IMR-90 (cell line): ENCODE results near the gene PSMD14. TPM values are rescaled to one million over a fixed set of nuclear protein-coding genes. Genes with fewer than 3 reads are reported as not detected.

Experiments used
- ATAC-seq: fragments of 200-7000 bp; cut with Tn5 transposase; 2 replicates; pipeline ENCODE4 v1.9.1; 2020; ENCODE audit warnings: low read depth, mild to moderate bottlenecking, moderate library complexity
- BruUV-seq: library from RNA; stranded (reverse); fragments of 400-500 nt; replicated peaks from 2 replicates; lab custom pipeline; 2021; lab: Mats Ljungman, UMichigan
- CTCF ChIA-PET: fragments of 300-600 bp; formaldehyde crosslinking; extraction: SDS; loops from one replicate; lab custom pipeline; 2021; ENCODE audit warnings: antibody characterized with exemption; lab: Yijun Ruan, JAX
- POLR2A ChIA-PET: fragments of 300-600 bp; sonication (Branson Sonifier 250); formaldehyde crosslinking; loops from one replicate; lab custom pipeline; 2022; ENCODE audit warnings: antibody characterized with exemption; ENCODE audit not compliant: unreplicated experiment; lab: Charles Lee
- DNase-seq: peaks from one replicate; pipeline ENCODE4 v3.0.0; 2013
- H2AFZ ChIP-seq: replicated peaks from 2 replicates; pipeline ENCODE3; 2013; ENCODE audit warnings: low read length, mild to moderate bottlenecking; ENCODE audit not compliant: poor library complexity
- H2AK5ac ChIP-seq: 2 replicates; pipeline ENCODE4 v1.6.1; 2013; ENCODE audit warnings: low read depth, low read length, inconsistent platforms
- H2AK9ac ChIP-seq: replicated peaks from 2 replicates; pipeline ENCODE3; 2013; ENCODE audit warnings: mild to moderate bottlenecking, low read depth, low read length, moderate library complexity; ENCODE audit not compliant: poor library complexity
- H2BK120ac ChIP-seq: 2 replicates; pipeline ENCODE4 v1.6.1; 2013; ENCODE audit warnings: low read depth, low read length, inconsistent platforms
- H2BK15ac ChIP-seq: 3 replicates; pipeline ENCODE4 v1.6.1; 2013; ENCODE audit warnings: low read depth, low read length, inconsistent platforms
- H2BK20ac ChIP-seq: 2 replicates; pipeline ENCODE4 v1.6.1; 2013; ENCODE audit warnings: low read depth, mild to moderate bottlenecking, inconsistent platforms, low read length, moderate library complexity
- H2BK5ac ChIP-seq: 2 replicates; pipeline ENCODE4 v1.6.1; 2013; ENCODE audit warnings: mild to moderate bottlenecking, low read depth, low read length, inconsistent platforms; ENCODE audit not compliant: poor library complexity, severe bottlenecking
- H3K14ac ChIP-seq: replicated peaks from 2 replicates; pipeline ENCODE4 v1.6.1; 2013; ENCODE audit warnings: low read depth, low read length, inconsistent platforms
- H3K18ac ChIP-seq: 2 replicates; pipeline ENCODE4 v1.6.1; 2013; ENCODE audit warnings: low read depth, low read length, control low read depth
- H3K23ac ChIP-seq: 2 replicates; pipeline ENCODE4 v1.6.1; 2013; ENCODE audit warnings: low read depth, low read length, inconsistent platforms
- H3K27ac ChIP-seq: 2 replicates; pipeline ENCODE4 v1.5.1; 2013; ENCODE audit warnings: mild to moderate bottlenecking, control low read depth, low read length; ENCODE audit not compliant: insufficient read depth
- H3K27me3 ChIP-seq: 2 replicates; pipeline ENCODE4 v1.6.1; 2013; ENCODE audit warnings: low read length; ENCODE audit not compliant: control insufficient read depth, insufficient read depth
- H3K36me3 ChIP-seq: 2 replicates; pipeline ENCODE4 v1.6.1; 2013; ENCODE audit warnings: low read length, mixed read lengths; ENCODE audit not compliant: control insufficient read depth, insufficient read depth
- H3K4ac ChIP-seq: 2 replicates; pipeline ENCODE4 v1.6.1; 2013; ENCODE audit warnings: low read depth, low read length, inconsistent platforms
- H3K4me1 ChIP-seq: 2 replicates; pipeline ENCODE4 v1.6.1; 2013; ENCODE audit warnings: low read length, mixed read lengths; ENCODE audit not compliant: control insufficient read depth, insufficient read depth
- H3K4me2 ChIP-seq: 2 replicates; pipeline ENCODE4 v1.6.1; 2013; ENCODE audit warnings: low read depth, mild to moderate bottlenecking, control low read depth, low read length, moderate library complexity
- H3K4me3 ChIP-seq: 2 replicates; pipeline ENCODE4 v1.5.1; 2013; ENCODE audit warnings: low read depth, mild to moderate bottlenecking, control low read depth, low read length, moderate library complexity; ENCODE audit not compliant: insufficient read depth
- H3K56ac ChIP-seq: 2 replicates; pipeline ENCODE4 v1.6.1; 2013; ENCODE audit warnings: low read length, inconsistent platforms; ENCODE audit not compliant: insufficient read depth; ENCODE audit errors: extremely low read depth
- H3K79me1 ChIP-seq, 2 experiments: 2 replicates each; pipeline ENCODE4 v1.6.1; 2013; ENCODE audit warnings: low read length in 2 of 2, inconsistent platforms in 1 of 2, low read depth in 1 of 2
- H3K9ac ChIP-seq: 2 replicates; pipeline ENCODE4 v1.6.1; 2013; ENCODE audit warnings: low read depth, low read length, control low read depth
- H3K9me1 ChIP-seq: 2 replicates; pipeline ENCODE4 v1.6.1; 2013; ENCODE audit warnings: low read length, inconsistent platforms; ENCODE audit not compliant: insufficient read depth
- H3K9me3 ChIP-seq: 2 replicates; pipeline ENCODE4 v1.6.1; 2013; ENCODE audit warnings: low read length; ENCODE audit not compliant: control insufficient read depth, insufficient read depth
- H4K20me1 ChIP-seq: 2 replicates; pipeline ENCODE4 v1.6.1; 2013; ENCODE audit warnings: low read length, inconsistent platforms; ENCODE audit not compliant: insufficient read depth
- H4K5ac ChIP-seq: 2 replicates; pipeline ENCODE4 v1.6.1; 2013; ENCODE audit warnings: mild to moderate bottlenecking, low read depth, low read length, control low read depth
- H4K8ac ChIP-seq, 2 experiments: 2 replicates each; pipeline ENCODE4 v1.6.1; 2013; ENCODE audit warnings: low read depth in 2 of 2, low read length in 2 of 2, control low read depth in 1 of 2, inconsistent platforms in 1 of 2
- H4K91ac ChIP-seq: 2 replicates; pipeline ENCODE4 v1.6.1; 2013; ENCODE audit warnings: low read depth, low read length, inconsistent platforms; ENCODE audit not compliant: insufficient read depth
- CEBPB ChIP-seq: IDR thresholded peaks from 2 replicates; pipeline ENCODE4 v1.6.1; 2012; ENCODE audit warnings: low read depth, low read length, improper control_type of control experiment
- CHD1 ChIP-seq: IDR thresholded peaks from 2 replicates; pipeline ENCODE4 v1.6.1; 2012; ENCODE audit warnings: low read depth, low read length, improper control_type of control experiment
- MAFK ChIP-seq: IDR thresholded peaks from 2 replicates; pipeline ENCODE4 v1.6.1; 2012; ENCODE audit warnings: low read depth, low read length, improper control_type of control experiment
- WGBS, 2 experiments: methylation state at CpG; one replicate each; pipeline versions ENCODE4 v1.1.5 to v1.1.7; 2013; ENCODE audit warnings: missing lambda C conversion rate in 2 of 2; ENCODE audit not compliant: insufficient read length in 1 of 2; ENCODE audit errors: extremely low coverage in 2 of 2; 5-methylcytosine and 5-hydroxymethylcytosine counted together
- dilution Hi-C: fragments of 300-500 bp; cut with HindIII; formaldehyde crosslinking; loops from one replicate; pipeline ENCODE4 v1.14.3; 2018; ENCODE audit warnings: low sequenced_read_pairs; ENCODE audit not compliant: unreplicated experiment
- in situ Hi-C: fragments of 300-500 bp; cut with MboI; formaldehyde crosslinking; loops from 3 replicates; pipeline ENCODE4 v1.14.3; 2019; ENCODE audit warnings: low sequenced_read_pairs, inconsistent platforms, mixed read lengths
- intact Hi-C: fragments of 100-400 bp; cut with micrococcal nuclease; formaldehyde crosslinking; loops from 2 replicates; pipeline ENCODE4 v1.10.0; 2022
- polyA plus RNA-seq, 3 experiments: library from polyadenylated mRNA; depleted of rRNA; stranded (reverse); fragments of >200 nt; gene quantifications; 2 replicates each; pipeline ENCODE4 v1.2.3, GENCODE V29; 2012; ENCODE audit warnings: low replicate concordance in 1 of 3
- total RNA-seq: library from RNA; depleted of rRNA; stranded (reverse); fragments of >200 nt; gene quantifications from 2 replicates; pipeline ENCODE4 v1.2.3, GENCODE V29; 2012

Gene PSMD14
- total and polyA plus RNA-seq, 2 of the 4 experiments (the other 2 are of a cell fraction): 59.3 to 110 TPM

DNA sequence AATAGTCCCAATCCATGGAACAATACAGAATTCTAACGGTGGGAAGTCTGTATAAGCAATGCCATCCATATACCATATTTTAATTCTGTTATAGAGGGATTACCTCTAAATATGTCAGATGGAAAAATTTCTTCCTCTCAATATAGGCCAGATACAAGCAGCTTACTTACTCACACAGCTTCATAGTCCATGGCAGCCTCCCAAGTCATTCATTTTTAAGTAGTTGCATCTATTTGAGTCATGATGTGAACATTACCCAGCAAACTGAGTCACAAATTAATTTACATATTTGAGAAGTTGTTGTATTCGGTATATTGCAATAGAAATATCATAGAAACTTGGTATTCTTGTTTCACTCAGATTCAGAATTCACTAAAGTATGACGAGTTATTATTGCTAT lies 128.2 kb downstream of the PSMD14 start:
- Histone ChIP-seq H3K36me3 (no peaks in the 10 kb centered on the region), H2BK120ac (no peak overlapping the region), H4K20me1 (no peaks in the 10 kb centered on the region), H3K27ac (no peak overlapping the region), H3K79me1 (no peaks in the 10 kb centered on the region), H4K91ac (no peak overlapping the region), H3K4ac (no peak overlapping the region), H3K56ac (no peak overlapping the region), H3K9me3 (no peaks in the 10 kb centered on the region), H3K14ac (no peak overlapping the region), H2BK5ac (no peak overlapping the region), H3K18ac (no peak overlapping the region), H3K4me3 (no peak overlapping the region), H2AFZ (no peak overlapping the region), H3K4me2 (no peak overlapping the region), H2BK20ac (no peak overlapping the region), H2AK5ac (no peak overlapping the region), H3K27me3 (peaks cover 19% of the 10 kb centered on the region), H4K8ac (no peak overlapping the region), H3K9me1 (no peaks in the 10 kb centered on the region), H4K5ac (no peak overlapping the region), H3K4me1 (no peaks in the 10 kb centered on the region), H3K23ac (no peak overlapping the region), H2BK15ac (no peak overlapping the region), H2AK9ac (no peak overlapping the region), H3K9ac (no peak overlapping the region)
- no CpG with 5 or more reads among the region's 3 CpGs for WGBS, 2 experiments
- in situ Hi-C loops: no loop called here
- ATAC-seq (peak; percentile 81; the same call in 1 of the 2 replicates), DNase-seq (peak; percentile 93)
- TF ChIP-seq CEBPB: 0 out of 2 replicates have a peak, but pooled peaks have one; percentile 28
- no peak for TF ChIP-seq CHD1
- TF ChIP-seq MAFK: no peak
- no TSS peak for BruUV-seq
- intact Hi-C loops: no loop called here
- ChIA-PET CTCF (no interaction called here), POLR2A (no interaction called here)
- dilution Hi-C loops: no loop called here
